Stimulated activated CD4-positive, alpha-beta T cell treated with anti-CD3 and anti-CD28 coated beads, Interleukin-2, amount 100 ng/mL, for 24 hours (primary cell): ENCODE data around the gene TMEM30B.
"Not testable (repeated sequence)": the region's sequence is repeated elsewhere in the genome, so short reads cannot be mapped to it uniquely, and the experiment has no call there.

Experiments
- DNase-seq, 2 donors: peaks; one replicate each; pipeline ENCODE4 v3.0.0-alpha.2; 2020

Gene TMEM30B

GRCh38 chr14:61264010-61264571, 17.0 kb downstream of the TMEM30B start:
- DNase-seq: no peak

DNA sequence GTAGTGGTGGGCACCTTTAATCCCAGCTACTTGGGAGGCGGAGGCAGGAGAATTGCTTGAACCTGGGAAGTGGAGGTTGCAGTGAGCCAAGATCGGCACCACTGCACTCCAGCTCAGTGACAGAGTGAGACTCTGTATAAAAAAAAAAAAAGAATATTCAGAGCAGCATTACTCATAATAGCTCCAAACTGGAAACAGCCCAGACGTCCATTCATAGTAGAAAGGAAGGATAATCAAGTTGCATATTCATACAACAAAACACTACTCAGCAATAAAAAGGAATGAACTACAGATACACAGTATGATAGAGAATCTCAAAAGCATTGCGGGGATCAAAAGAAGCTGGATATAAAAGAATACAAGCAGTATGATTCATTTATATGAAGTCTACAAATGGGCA, 19.1 kb downstream of the TMEM30B start:
- DNase-seq: no peak

DNA sequence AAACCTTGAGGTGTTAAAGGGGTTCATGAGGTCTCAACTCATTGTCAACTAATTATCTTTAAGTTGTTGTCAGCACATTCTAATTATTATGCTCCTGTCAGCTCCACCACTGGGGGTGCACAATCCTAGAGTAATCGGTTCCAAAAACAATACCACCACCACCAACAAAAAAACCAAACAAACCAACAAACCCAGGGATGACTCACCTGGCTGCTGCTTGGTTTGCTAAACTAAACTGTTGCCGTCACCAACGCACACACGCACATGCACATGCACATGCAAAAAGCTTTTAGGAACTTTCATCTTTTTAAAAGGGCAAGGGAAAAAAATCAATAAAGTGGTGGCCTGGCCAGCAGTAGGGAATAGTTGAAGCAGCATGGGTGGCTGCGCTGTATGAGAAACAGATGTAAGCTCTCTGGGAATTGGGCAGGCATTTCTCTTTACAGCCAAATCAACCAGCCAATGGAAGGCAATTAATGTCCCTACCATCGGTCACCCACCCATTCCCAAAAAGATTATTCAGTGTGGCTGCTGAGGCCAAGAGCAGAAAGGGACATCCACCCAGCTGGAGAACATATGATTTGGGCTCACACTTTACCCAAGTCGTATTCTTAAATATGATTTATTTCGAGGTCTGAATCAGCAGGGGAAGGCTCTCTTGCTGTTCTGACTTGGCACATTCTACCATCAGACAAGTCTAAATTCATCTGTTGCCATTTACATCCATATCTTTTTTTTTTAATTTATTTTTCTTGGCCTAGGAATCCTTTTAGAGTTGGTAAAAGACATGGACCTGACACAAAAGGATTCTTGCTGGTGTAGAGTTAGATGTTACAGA, 20.0 kb downstream of the TMEM30B start:
- no peak for DNase-seq

DNA sequence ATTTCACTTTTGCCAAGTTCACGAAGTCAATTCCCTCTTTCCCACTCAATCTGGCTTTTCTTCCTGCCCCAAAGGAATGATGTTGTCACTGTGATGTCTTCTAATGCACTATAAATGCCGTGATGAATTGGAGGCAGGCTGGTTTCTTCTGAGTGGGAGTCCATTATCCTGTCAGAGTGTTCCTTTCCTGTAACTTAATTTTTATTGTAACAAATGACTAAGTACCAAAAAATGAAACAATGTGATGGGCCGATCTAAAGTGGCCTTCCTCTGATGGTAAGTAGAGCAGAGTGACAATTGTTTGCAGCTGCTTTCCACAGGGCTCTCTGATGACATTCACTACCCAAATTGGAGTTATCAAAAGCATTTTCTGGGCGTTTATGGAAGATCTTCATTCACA, 22.2 kb downstream of the TMEM30B start:
- DNase-seq: no peak

DNA sequence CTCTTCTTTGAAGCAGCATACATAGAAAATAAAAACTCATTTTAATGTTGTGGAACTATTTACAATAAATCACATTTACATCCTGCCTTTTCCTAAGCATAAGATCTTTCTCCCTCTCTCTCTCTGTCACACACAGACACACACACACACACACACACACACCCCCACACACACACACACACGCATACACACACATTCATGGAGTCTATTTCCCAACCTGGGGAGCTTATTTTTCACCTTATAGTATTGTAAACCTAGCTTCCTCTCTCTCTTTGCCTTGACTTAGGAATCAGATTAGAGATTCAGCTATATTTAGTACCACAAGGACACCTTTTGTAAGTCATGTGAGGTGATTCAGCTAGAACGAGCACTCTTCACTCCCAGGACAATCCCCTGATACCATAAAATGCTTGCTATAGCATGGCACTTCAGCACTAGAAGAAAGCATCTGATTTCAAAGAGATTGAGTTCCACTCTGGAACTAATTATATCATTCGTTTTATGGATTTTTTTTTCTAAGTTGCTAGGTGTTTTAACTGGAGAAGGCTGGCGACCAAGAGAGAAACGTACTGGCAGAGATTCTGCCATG, 23.6 kb downstream of the TMEM30B start:
- no peak for DNase-seq

- DNase-seq: no peak
Measured at GRCh38 chr14:61256826-61257468, 24.2 kb downstream of the TMEM30B start.

- no peak for DNase-seq
Measured at GRCh38 chr14:61255968-61256367, 25.2 kb downstream of the TMEM30B start.

- DNase-seq: no peak
Measured at GRCh38 chr14:61254808-61255526, 26.2 kb downstream of the TMEM30B start.

DNA sequence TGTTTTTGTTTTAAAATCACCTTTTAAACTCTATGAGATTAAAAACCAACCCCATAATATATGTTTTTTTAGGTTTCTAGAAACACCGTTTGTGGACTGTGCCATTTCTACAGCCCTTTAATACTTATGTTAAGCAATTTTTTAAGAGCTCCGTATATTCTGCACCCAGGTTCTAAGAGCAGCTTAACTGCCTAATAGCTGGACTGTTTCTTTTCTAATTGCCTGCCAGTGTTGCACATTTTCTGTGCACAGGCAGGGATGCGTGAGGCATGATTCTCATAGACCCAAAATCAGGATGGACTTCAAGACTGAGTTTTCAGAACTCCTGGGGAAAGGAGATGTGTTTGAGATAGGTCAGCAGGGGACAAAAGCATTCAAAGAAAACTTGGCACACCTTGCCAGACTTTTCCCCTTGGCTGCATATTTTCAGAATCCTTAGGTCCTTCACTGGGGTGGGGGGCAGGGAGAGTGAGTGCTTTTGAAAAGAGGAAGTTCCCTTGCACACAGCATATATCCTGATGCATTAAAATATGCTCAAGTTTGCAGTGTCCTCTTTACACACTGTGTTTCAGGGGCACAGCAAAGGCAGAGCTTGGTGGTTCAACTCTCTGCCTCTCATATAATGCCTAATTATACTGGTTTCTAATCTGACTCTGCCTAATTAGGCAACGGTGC, 27.9 kb downstream of the TMEM30B start:
- DNase-seq: no peak

GRCh38 chr14:61252369-61253063, 28.6 kb downstream of the TMEM30B start:
- DNase-seq: peak; percentile 58 to 62

DNA sequence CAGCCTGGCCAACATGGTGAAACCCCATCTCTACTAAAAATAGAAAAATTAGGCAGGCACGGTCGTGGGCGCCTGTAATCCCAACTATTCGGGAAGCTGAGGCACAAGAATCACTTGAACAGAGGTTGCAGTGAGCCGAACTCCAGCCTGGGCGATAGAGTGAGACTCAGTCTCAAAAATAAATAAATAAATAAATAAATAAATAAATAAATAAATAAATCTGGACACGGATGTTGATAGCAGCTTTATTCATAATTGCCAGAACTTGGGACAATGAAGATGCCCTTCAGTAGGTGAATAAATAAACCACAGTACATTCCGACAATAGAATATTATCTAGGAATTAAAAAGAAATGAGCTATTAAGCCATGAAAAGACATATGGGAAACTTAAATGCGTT, 31.1 kb downstream of the TMEM30B start:
- no peak for DNase-seq

DNA sequence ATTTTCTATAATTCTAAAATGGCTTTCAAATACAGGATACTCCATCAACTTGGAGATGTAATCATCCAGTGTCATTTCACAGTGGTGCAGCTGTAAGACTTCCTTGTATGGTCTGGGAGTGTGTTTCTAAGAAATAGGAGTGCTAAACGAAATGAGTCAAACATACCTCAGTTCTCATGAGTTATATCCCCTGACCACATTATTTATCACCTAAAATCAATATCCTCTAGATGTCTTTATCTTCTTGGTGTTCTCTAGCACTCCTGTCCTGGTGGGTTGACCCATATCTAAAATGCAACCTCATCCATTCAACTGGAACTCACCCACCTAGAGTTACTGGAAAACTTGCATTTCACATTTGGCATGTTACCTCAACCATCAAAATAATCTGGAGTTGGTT, 33.2 kb downstream of the TMEM30B start:
- no peak for DNase-seq

- DNase-seq: no peak
Measured at GRCh38 chr14:61246721-61247120, 34.4 kb downstream of the TMEM30B start.

GRCh38 chr14:61244009-61244408, 37.1 kb downstream of the TMEM30B start:
- no peak for DNase-seq

- DNase-seq: no peak
Measured at GRCh38 chr14:61240206-61240605, 40.9 kb downstream of the TMEM30B start.

GRCh38 chr14:61239285-61239684, 41.9 kb downstream of the TMEM30B start:
- DNase-seq: not testable (repeated sequence)

- DNase-seq: no peak
Measured at GRCh38 chr14:61238611-61239245, 42.4 kb downstream of the TMEM30B start.

GRCh38 chr14:61234215-61234916, 46.8 kb downstream of the TMEM30B start:
- no peak for DNase-seq

DNA sequence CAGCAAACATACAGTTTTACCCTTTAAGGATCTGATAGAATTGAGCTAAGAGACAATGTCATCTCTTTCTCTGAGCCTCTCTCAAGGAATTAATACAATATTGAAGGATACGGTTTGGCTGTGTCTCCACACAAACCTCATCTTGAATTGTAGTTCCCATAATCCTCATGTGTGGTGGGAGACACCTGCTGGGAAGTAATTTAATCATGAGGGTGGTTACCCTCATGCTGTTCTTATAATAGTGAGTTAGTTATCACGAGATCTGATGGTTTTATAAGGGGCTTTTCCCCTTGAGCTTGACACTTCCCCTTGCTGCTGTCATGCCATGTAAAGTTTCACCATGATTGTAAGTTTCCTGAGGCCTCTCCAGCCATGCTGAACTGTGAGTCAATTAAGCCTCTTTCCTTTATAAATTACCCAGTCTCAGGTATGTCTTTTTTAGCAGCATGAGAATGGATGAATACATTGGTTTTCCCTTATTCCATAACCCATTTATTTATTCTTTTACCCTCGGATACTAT, 47.6 kb downstream of the TMEM30B start:
- no peak for DNase-seq

DNA sequence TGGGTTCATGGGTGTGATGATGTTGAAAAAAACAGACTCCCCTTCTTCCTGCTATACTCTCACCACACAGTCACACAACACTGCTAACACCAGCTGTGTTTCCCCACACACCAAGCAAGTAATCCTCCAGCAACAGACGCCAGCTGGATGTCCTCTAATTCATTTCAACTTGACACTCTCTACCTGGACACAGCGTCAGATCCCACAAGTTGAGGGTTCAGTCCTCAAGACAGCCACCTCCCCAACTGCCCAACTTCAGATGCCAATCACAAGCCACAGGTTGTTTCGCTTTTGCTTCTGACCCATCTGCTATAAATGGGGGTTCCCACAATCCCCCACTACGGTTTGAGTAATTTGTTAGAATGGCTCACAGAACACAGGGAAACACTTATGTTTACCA, 49.3 kb downstream of the TMEM30B start:
- no peak for DNase-seq
